ENCODE results near the gene SOWAHC. TPM values are rescaled to one million over a fixed set of nuclear protein-coding genes. Genes with fewer than 3 reads are reported as not detected.
A peak's percentile ranks its signal among the peaks of the same experiment; 100 is the strongest.
"Not testable (repeated sequence)": the region's sequence is repeated elsewhere in the genome, so short reads cannot be mapped to it uniquely, and the experiment has no call there.

SOWAHC gene, protein sequence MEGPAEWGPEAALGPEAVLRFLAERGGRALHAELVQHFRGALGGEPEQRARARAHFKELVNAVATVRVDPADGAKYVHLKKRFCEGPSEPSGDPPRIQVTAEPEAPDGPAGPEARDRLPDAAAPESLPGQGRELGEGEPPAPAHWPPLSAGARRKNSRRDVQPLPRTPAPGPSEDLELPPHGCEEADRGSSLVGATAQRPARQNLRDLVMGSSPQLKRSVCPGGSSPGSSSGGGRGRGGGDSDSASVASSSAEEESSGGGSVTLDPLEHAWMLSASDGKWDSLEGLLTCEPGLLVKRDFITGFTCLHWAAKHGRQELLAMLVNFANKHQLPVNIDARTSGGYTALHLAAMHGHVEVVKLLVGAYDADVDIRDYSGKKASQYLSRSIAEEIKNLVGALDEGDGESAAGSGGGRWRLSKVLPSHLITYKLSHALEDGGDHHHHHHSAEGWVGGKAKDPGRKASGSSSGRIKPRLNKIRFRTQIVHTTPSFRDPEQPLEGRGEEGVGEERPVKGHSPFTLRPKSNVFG
- total RNA-seq, result not detected

DNA sequence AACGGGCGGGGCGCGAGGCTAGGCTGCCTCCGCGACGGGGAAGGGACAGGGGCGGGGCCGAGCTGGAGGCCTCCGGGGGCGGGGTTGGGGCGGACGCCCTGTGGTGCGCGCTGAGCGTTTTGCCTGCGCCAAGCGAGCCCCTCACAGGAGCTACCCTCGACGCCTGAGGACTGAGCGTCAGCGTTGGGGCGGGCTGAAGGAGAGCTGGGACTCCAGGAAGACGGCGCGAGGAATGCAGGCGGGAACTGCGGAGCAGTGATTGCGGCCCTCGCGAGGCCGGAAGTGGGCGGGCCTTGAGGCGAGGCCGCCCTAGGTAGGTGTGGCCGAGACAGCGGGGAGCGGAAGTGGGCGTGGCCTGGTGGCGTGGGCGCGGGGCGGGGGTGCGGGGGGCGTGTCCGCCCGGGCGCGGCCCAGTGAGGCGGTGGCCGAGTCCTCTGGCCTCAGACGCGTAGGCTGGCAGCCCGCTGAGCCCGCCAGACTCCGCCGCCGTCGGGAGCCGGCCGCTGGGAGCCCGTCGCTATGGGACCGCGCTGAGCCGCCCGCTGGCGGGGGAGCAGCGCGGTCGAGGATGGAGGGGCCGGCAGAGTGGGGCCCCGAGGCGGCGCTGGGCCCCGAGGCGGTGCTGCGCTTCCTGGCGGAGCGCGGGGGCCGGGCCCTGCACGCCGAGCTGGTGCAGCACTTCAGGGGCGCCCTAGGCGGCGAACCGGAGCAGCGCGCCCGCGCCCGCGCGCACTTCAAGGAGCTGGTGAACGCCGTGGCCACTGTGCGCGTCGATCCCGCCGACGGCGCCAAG is at the start of gene SOWAHC, which contains the start of gene SEPTIN10:
Gene SOWAHC (plus strand): TSS at position 443 of the 793 bp plus-strand sequence. CDS start 126 bp downstream, at position 569.
Gene SEPTIN10 (minus strand): TSS at position 45 of the 793 bp plus-strand sequence. CDS start 139 bp downstream, outside the sequence.
- Mint-ChIP-seq H3K4me1 (ENCODE audit: low read depth) (peaks cover 9% of the 10 kb centered on the region), H3K27ac (peak within 1 kb of the TSS; percentile 75), H3K36me3 (ENCODE audit: low read depth) (peaks cover 5% of the 10 kb centered on the region), H3K9me3 (ENCODE audit: insufficient read depth) (no peaks in the 10 kb centered on the region), H3K27me3 (ENCODE audit: low read depth) (peaks cover 63% of the 10 kb centered on the region), H3K4me3 (peak within 1 kb of the TSS; percentile 76)
- DNase-seq (peak; percentile 79), ATAC-seq (peak; percentile 89)
- ChIA-PET CTCF (interaction anchor here (1.6 kb wide), 1 partner anchor 68 kb away, joined by 6 read pairs; no protein-coding TSS in a partner anchor), POLR2A (no interaction called here)

DNA sequence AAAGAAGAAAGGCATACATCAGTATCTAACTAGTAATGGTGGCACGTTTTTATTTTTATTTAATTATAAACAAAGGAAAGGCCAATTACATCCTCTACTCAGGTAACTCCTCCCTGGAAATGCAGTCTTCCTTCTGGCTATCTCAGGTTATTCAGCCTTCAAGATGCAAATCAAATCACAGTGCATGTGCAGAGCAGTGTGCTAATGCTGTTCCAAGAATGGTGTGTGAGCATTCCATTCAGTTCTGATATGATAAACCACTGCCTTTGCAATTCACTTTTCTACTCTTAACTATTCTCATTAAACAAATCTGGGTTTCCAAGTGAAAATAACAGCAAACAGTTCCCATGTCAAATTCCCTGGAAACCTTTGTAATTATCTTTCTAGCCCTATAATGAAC is 38.8 kb upstream of the SOWAHC start:
- no peaks in the 10 kb centered on the region for H3K36me3 Mint-ChIP-seq (ENCODE audit: low read depth)
- H3K4me3 Mint-ChIP-seq, result no peak overlapping the region
- H3K4me1 Mint-ChIP-seq (ENCODE audit: low read depth), result no peaks in the 10 kb centered on the region
- no peak for DNase-seq
- CTCF ChIA-PET, result no interaction called here
- no peaks in the 10 kb centered on the region for H3K9me3 Mint-ChIP-seq (ENCODE audit: insufficient read depth)
- peaks cover 5% of the 10 kb centered on the region for H3K27me3 Mint-ChIP-seq (ENCODE audit: low read depth)
- POLR2A ChIA-PET, result no interaction called here
- no peak for ATAC-seq
- no peak overlapping the region for H3K27ac Mint-ChIP-seq

DNA sequence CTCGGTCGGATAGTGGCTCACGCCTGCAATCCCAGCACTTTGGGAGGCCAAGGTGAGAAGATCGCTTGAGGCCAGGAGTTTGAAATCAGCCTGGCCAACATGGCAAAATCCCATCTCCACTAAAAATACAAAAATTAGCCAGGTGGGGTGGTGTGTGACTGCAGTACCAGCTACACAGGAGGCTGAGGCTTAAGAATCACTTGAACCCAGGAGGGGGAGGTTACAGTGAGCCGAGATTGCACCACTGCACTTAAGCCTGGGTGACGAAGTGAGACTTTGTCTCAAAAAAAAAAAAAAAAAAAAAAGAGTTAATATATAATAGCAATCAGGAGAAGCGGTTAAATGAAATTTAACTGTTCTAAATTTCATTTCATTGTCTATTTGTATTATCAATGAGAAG is 36.5 kb upstream of the SOWAHC start:
- POLR2A ChIA-PET; H3K36me3 Mint-ChIP-seq (ENCODE audit: low read depth); H3K4me1 Mint-ChIP-seq (ENCODE audit: low read depth); H3K4me3 Mint-ChIP-seq; H3K27ac Mint-ChIP-seq; CTCF ChIA-PET; H3K9me3 Mint-ChIP-seq (ENCODE audit: insufficient read depth); ATAC-seq; DNase-seq: not testable (repeated sequence)
- H3K27me3 Mint-ChIP-seq (ENCODE audit: low read depth), result peaks cover 12% of the 10 kb centered on the region

DNA sequence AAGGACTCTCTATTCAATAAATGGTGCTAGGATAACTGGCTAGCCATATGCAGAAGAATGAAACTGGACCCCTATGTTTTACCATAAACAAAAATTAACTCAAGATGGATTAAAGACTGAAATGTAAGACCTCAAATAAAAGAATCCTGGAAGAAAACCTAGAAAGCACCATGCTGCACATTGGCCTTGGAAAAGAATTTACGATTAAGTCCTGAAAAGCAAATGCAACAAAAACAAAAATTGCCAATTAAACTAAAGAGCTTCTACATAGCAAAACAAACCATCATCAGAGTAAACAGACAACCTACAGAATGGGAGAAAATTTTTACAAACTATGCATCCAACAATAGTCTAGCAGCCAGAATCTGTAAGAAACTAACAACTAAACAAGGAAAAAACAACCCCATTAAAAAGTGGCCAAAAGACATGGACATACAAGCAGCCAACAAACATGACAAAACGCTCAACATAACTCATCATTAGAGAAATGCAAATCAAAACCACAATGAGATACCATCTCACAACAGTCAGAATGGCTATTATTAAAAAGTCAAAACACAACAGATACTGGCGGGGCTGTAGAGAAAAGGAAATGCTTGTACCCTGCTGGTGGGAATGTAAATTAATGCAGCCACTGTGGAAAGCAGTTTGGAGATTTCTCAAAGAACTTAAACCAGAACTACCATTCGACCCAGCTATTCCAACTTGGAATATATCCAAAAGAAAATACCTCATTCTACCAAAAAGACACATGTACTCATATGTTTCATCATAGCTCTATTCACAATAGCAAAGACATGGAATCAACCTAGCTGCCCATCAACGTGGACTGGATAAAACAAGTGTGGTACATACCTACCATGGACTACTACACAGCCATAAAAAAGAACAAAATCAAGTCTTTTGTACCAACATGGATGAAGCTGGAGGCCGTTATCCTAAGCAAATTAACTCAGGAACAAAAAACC is 31.0 kb upstream of the SOWAHC start:
- Mint-ChIP-seq H3K27me3 (ENCODE audit: low read depth) (peaks cover 20% of the 10 kb centered on the region), H3K4me1 (ENCODE audit: low read depth) (no peaks in the 10 kb centered on the region), H3K9me3 (ENCODE audit: insufficient read depth) (no peaks in the 10 kb centered on the region), H3K27ac (no peak overlapping the region), H3K36me3 (ENCODE audit: low read depth) (no peaks in the 10 kb centered on the region), H3K4me3 (no peak overlapping the region)
- ChIA-PET POLR2A (no interaction called here), CTCF (no interaction called here)
- DNase-seq (no peak), ATAC-seq (no peak)

DNA sequence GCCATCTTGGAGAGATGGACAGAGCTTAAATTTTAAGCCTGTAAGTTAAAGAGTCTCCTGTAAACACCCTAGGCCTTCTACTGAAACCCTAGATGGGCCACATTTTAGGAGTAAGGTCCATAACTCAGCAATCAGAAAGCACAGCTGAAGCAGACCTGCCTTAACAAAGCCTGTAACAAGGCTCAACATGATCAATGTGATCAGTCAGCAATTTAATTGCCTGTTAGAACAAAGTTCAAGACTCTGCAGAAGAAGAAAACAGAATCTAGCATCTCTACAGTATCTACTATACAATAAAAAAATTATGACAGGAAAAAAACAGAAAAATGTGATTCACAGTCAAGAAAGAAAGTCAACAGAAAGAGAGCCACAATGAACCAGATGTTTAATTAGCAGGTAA is 27.5 kb upstream of the SOWAHC start:
- Mint-ChIP-seq H3K27me3 (ENCODE audit: low read depth) (peaks cover 17% of the 10 kb centered on the region), H3K36me3 (ENCODE audit: low read depth) (no peaks in the 10 kb centered on the region), H3K4me3 (no peak overlapping the region), H3K27ac (no peak overlapping the region), H3K9me3 (ENCODE audit: insufficient read depth) (no peaks in the 10 kb centered on the region), H3K4me1 (ENCODE audit: low read depth) (no peaks in the 10 kb centered on the region)
- CTCF ChIA-PET, result no interaction called here
- ATAC-seq (no peak), DNase-seq (no peak)
- POLR2A ChIA-PET, result no interaction called here

DNA sequence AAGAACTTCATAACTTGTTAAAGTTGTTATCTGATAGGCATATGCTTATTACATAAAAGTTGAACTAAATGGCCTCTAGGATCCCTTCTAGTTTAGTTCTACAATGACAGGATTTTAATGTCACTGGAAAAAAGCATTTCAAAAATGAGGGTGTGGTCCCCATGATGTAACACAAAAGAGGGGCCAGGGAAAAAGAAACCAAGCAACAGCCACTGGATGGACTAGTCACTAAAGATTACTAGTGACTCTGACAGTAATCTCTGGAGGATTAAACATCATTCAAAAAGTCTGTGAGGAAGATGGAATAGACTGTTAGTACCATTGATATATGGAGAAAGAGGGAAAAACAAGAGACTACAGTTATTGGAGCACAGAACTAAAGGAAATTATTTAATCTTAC is 23.0 kb upstream of the SOWAHC start:
- ChIA-PET POLR2A (no interaction called here), CTCF (no interaction called here)
- Mint-ChIP-seq H3K36me3 (ENCODE audit: low read depth) (no peaks in the 10 kb centered on the region), H3K9me3 (ENCODE audit: insufficient read depth) (no peaks in the 10 kb centered on the region), H3K4me3 (no peak overlapping the region), H3K27ac (no peak overlapping the region), H3K4me1 (ENCODE audit: low read depth) (no peaks in the 10 kb centered on the region), H3K27me3 (ENCODE audit: low read depth) (peaks cover 2% of the 10 kb centered on the region)
- ATAC-seq (no peak), DNase-seq (no peak)

DNA sequence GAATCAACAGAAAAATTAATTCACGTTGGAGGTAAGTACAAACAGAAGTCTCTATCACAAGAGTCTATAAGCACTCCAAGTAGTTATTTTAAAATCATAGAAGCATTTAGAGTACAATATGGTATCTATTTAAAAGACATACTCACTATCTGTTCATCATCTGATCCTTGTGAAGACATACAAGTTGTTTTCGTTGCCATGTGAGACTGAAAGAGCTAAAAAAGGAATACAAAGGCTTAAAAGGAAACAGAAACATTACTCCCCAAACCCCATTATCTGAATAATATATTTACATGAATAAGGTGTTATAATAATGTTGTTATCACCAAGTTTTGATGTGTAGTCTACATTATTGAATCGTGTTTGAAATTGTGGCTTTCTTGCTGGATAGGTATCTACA is 21.3 kb upstream of the SOWAHC start:
- POLR2A ChIA-PET, result no interaction called here
- DNase-seq (no peak), ATAC-seq (no peak)
- Mint-ChIP-seq H3K27ac (no peak overlapping the region), H3K27me3 (ENCODE audit: low read depth) (no peaks in the 10 kb centered on the region), H3K4me1 (ENCODE audit: low read depth) (no peaks in the 10 kb centered on the region), H3K9me3 (ENCODE audit: insufficient read depth) (no peaks in the 10 kb centered on the region), H3K4me3 (no peak overlapping the region), H3K36me3 (ENCODE audit: low read depth) (no peaks in the 10 kb centered on the region)
- CTCF ChIA-PET, result no interaction called here

DNA sequence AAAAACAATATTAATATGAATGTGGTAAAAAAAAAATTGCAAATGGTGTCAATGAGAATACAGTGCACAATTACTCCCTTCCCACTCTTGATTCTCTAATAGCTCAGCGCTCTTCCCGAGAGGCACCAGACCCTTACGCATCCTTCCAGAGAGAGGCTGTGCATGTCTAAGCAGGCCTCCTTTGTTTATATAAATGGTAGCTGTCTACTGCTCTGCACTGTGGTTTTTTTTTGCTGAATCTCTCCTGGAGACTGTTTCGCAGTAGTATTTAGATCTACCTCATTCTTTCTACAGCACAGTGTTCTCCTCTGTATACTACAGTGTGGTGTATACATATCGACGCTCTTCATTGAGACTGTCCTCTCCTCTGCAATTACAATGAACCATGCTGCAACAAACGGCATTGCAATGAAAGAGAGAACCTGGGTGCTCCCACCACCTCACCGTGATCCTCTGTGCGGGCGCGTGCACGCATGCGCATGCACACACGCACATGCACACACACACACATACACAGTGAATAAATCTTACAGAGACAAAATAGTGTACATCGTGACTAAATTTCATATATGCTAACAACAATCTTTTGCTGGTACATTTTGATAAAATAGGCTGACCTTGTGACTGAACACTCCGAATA is 19.8 kb upstream of the SOWAHC start:
- H3K9me3 Mint-ChIP-seq (ENCODE audit: insufficient read depth), result no peaks in the 10 kb centered on the region
- POLR2A ChIA-PET, result no interaction called here
- H3K27ac Mint-ChIP-seq, result no peak overlapping the region
- ATAC-seq, result no peak
- DNase-seq, result no peak
- H3K4me3 Mint-ChIP-seq, result no peak overlapping the region
- CTCF ChIA-PET, result no interaction called here
- no peaks in the 10 kb centered on the region for H3K4me1 Mint-ChIP-seq (ENCODE audit: low read depth)
- H3K27me3 Mint-ChIP-seq (ENCODE audit: low read depth), result no peaks in the 10 kb centered on the region
- no peaks in the 10 kb centered on the region for H3K36me3 Mint-ChIP-seq (ENCODE audit: low read depth)

DNA sequence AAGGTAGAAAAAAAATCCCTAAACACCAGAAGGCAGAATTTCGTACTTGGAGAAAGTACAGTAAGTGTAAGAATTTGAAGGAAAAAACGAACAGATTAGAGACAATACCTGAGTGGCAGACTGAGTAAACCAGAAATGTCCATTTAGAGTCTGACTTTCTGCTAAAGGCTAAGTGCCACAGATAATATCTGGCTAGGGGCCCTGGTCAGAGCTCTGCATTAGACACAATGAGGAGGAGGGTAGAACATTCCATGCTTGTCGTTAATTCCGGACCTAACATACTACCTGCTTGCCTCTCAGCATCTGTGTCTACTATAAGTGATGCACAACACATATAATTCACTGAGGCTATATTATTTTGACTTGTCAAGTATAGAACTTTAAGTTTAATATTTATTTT is 18.5 kb upstream of the SOWAHC start:
- ChIA-PET POLR2A (no interaction called here), CTCF (no interaction called here)
- DNase-seq, result no peak
- no peaks in the 10 kb centered on the region for H3K36me3 Mint-ChIP-seq (ENCODE audit: low read depth)
- no peak for ATAC-seq
- H3K27ac Mint-ChIP-seq, result no peak overlapping the region
- no peak overlapping the region for H3K4me3 Mint-ChIP-seq
- H3K27me3 Mint-ChIP-seq (ENCODE audit: low read depth), result peaks cover 8% of the 10 kb centered on the region
- no peaks in the 10 kb centered on the region for H3K4me1 Mint-ChIP-seq (ENCODE audit: low read depth)
- no peaks in the 10 kb centered on the region for H3K9me3 Mint-ChIP-seq (ENCODE audit: insufficient read depth)

DNA sequence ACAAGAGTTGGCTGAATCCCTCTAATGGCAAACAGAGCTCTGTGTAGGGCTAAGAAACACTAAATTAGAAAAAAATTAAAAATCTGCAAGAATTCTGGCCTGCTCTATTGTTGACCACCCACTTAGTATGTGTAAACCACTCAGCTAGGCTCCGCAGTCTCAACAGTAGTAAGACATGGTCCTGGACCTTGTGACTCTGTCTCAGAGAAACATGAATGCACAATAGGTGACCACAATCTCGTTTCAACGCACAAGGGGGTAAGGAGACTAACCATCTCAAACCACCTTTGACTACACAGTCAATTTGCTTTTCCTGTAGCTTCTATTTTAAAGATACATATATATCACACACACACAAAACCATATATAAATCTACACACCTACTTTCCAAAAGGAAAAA is 16.9 kb upstream of the SOWAHC start:
- H3K27ac Mint-ChIP-seq, result no peak overlapping the region
- CTCF ChIA-PET, result no interaction called here
- POLR2A ChIA-PET, result no interaction called here

DNA sequence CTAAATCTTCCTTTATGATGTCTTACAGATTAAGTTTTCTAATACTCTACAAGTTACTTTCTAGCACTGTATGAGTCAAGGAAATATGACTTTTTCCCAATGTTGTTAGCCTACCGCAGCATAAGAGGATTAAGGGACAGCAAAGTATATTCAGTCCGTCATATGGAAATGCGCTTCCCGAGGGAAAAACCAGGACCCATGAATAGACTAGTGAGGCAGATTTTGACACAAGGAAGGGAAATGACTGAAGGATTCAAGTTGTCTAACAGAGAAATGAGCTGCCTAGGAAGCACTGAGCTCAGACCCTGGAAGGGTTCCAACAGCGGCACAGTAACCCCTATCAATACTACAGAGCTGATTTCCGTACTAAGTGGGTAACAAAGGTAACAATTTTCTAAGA is 12.4 kb upstream of the SOWAHC start:
- ATAC-seq (no peak), DNase-seq (no peak)
- Mint-ChIP-seq H3K27ac (no peak overlapping the region), H3K9me3 (ENCODE audit: insufficient read depth) (no peaks in the 10 kb centered on the region), H3K4me3 (no peak overlapping the region), H3K4me1 (ENCODE audit: low read depth) (no peaks in the 10 kb centered on the region), H3K36me3 (ENCODE audit: low read depth) (no peaks in the 10 kb centered on the region), H3K27me3 (ENCODE audit: low read depth) (peaks cover 21% of the 10 kb centered on the region)
- ChIA-PET POLR2A (no interaction called here), CTCF (interaction anchor here (0.8 kb wide), 1 partner anchor 56 kb away, joined by 3 read pairs; no protein-coding TSS in a partner anchor)

More for the DNA sequence above, 16.9 kb upstream of the SOWAHC start:
- Mint-ChIP-seq H3K27me3 (ENCODE audit: low read depth) (peaks cover 18% of the 10 kb centered on the region), H3K4me1 (ENCODE audit: low read depth) (no peaks in the 10 kb centered on the region), H3K9me3 (ENCODE audit: insufficient read depth) (no peaks in the 10 kb centered on the region), H3K36me3 (ENCODE audit: low read depth) (no peaks in the 10 kb centered on the region), H3K4me3 (no peak overlapping the region)
- DNase-seq (no peak), ATAC-seq (no peak)
